ENCODE results near the gene IQCK. TPM values are rescaled to one million over a fixed set of nuclear protein-coding genes. Genes with fewer than 3 reads are reported as not detected.

Gene IQCK
- total RNA-seq, 2 experiments from 2014 or later = 0.66 to 0.82 TPM

DNA sequence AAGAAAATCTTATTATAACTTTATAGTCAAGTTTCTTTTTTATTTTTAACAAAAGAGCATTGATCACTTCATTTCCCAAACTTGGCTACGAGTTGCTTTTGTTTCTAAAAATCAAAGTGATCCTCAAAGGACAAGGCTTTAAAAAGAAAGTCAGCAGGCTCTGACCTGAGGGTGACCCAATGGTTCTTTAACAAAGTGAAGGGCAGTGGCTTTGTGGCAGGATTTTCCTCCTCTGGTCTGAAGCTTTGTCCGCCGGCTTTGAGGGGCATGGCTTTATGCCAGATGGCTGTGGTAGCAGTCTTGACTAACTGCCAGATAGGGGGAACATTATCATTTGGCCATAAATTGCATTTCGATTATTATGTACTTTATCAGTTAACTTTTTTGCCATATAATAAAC, 28.5 kb downstream of the IQCK start:
- CTCF ChIA-PET = no interaction called here
- no peaks in the 10 kb centered on the region for H3K36me3 Mint-ChIP-seq
- H3K9me3 Mint-ChIP-seq (ENCODE audit: low read depth) = no peaks in the 10 kb centered on the region
- H3K4me3 Mint-ChIP-seq = no peak overlapping the region
- H3K27ac Mint-ChIP-seq = no peak overlapping the region
- no peaks in the 10 kb centered on the region for H3K27me3 Mint-ChIP-seq
- no peaks in the 10 kb centered on the region for H3K4me1 Mint-ChIP-seq
- ATAC-seq (no peak), DNase-seq (no peak)

DNA sequence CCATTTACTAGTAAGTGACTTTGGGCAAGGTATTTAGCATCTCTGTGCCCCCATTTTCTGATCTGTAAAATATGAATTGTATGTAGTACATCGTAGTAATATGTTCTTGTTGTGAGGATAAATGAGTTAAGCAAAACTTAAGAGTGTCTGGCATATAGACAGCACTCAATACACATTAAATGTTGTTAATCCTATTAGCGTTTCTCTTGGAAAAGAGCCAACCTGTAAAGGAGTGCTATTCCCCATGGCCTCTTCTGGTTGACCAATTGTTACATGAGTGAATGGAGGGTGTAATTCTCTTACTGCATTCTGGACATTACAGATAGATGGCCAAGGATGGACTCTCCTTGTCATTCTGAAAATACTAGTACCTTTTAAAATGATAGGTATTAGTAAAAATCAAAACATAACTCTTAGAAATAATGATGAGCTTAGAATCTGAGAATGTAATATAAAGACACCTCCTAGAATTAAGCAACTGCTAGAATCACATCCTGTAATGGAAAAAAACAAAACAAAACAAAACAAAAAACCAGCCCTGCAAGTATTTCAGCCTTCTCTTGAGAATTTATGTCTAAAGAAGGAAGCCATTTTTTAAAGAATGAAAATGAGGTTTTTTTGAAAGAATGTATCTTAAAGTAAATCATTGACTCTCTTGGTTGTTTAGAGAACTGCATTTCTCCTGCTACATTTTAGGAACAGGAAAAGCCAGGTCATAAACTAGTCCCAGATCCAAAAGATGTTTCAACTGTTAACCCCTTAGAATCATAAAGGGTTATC, 30.5 kb downstream of the IQCK start:
- no peaks in the 10 kb centered on the region for H3K9me3 Mint-ChIP-seq (ENCODE audit: low read depth)
- ATAC-seq (no peak), DNase-seq (no peak)
- no peaks in the 10 kb centered on the region for H3K27me3 Mint-ChIP-seq
- CTCF ChIA-PET = interaction anchor here (1.0 kb wide), 1 partner anchor 18 kb away, joined by 3 read pairs; no protein-coding TSS in a partner anchor
- no peak overlapping the region for H3K27ac Mint-ChIP-seq
- no peak overlapping the region for H3K4me3 Mint-ChIP-seq
- H3K36me3 Mint-ChIP-seq = no peaks in the 10 kb centered on the region
- H3K4me1 Mint-ChIP-seq = no peaks in the 10 kb centered on the region

DNA sequence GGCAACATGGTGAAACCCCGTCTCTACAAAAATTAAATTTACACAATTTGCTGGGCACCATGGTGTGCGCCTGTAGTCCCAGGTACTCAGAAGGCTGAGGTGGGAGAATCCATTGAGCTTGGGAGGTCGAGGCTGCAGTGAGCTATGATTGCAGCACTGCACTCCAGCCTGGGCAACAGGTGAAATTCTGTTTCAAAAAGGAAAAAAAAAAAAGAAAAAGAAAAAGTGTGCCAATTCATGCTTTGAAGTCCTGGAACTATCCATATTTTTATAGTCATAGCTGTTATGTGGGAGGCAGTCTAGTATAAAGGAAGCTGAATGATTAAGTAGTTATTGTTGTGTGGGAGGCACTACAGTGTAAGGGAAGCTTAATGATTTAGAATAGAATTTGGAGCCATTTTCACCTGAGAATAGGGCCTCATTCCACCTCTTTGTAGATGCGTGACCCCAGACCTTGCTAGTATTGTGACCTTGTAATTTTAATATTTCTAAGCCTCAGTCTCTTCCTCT, 31.6 kb downstream of the IQCK start:
- H3K9me3 Mint-ChIP-seq (ENCODE audit: low read depth) = no peaks in the 10 kb centered on the region
- DNase-seq (no peak), ATAC-seq (no peak)
- H3K4me1 Mint-ChIP-seq = no peaks in the 10 kb centered on the region
- CTCF ChIA-PET = no interaction called here
- H3K36me3 Mint-ChIP-seq = no peaks in the 10 kb centered on the region
- H3K27ac Mint-ChIP-seq = no peak overlapping the region
- no peaks in the 10 kb centered on the region for H3K27me3 Mint-ChIP-seq
- no peak overlapping the region for H3K4me3 Mint-ChIP-seq

DNA sequence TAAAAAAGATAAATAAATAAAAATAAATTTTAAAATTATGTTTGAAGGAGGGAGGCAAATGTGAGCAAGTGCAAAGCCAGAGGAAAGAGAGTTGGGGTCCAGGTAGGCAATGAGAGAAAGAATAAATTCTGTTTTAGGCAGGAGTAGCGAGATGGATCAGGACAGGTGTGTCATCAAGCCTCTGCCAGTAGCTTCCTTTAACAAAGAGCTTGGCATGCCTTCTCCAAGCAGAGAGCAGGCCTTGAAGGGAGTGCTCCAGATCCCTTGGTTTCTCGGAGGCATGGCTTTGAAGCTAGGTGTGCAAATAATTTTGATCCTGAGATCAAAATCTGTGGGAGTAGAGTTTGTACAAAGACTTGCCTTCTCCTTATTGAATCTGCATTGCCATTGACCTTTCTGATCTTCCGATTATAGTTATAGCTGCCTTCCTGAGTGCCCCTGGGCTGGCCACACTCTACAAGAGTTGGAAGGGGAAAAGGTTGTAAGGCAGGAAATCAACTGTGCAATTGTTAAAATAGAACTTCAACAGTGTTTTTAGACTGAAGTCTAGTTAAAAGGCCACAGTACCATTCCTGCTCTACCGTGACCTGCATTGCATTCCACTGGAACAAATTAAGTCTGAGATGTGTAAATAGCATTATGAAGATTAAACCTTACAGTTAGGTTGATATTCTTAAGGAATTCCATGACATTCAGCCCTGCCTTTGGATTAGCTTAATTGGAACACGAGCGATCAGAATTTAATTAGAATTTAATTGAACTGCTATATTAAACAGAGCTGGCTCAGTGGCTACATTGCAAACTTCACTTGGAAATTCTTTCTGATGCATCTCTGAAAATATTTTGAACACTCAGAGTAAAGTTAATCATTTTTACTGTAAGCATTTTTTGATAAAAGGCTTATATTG, 33.7 kb downstream of the IQCK start:
- no peaks in the 10 kb centered on the region for H3K36me3 Mint-ChIP-seq
- H3K27ac Mint-ChIP-seq = no peak overlapping the region
- no peaks in the 10 kb centered on the region for H3K27me3 Mint-ChIP-seq
- no peaks in the 10 kb centered on the region for H3K4me1 Mint-ChIP-seq
- no peak overlapping the region for H3K4me3 Mint-ChIP-seq
- CTCF ChIA-PET = no interaction called here
- H3K9me3 Mint-ChIP-seq (ENCODE audit: low read depth) = no peaks in the 10 kb centered on the region
- DNase-seq (no peak), ATAC-seq (no peak)

DNA sequence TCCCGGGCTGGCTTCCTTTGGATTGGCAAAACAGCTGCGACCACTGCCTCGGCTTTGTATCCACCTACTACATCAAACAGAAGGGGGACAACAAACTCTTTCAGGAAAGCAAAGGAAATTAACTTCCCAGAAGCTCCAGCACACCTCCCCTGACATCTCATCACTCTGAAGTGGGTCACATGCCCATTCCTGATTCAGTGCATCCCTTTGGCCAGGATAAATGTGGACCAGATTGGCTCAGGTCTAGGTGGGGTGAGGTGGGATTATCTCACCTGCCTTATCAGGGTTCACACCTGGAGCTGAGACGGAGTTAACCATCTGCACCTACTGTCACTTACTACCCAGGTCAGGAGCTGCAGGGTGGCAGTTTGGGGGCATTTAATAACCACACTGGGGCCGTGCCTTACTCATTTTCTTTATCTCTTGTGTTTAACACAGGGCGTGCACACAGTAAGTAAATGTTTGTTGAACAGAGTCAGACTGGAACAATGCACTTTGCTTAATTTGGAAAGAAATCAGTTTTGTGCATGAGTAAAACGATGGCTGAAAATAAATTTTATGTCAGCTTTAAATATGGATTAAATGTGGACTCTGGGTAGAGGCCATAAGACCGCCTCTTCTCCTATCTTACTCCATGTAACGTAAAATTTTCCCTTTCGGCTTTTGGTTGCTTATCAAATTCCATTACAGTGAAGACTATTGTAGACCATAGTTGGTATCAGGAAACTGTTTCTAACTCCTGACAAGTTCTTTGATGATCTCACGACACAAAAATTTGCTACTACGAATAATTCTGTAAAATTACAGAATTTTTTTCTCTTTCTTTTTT, 36.0 kb downstream of the IQCK start:
- Mint-ChIP-seq H3K9me3 (ENCODE audit: low read depth) (no peaks in the 10 kb centered on the region), H3K27me3 (no peaks in the 10 kb centered on the region), H3K4me3 (no peak overlapping the region), H3K4me1 (no peaks in the 10 kb centered on the region), H3K27ac (no peak overlapping the region), H3K36me3 (no peaks in the 10 kb centered on the region)
- CTCF ChIA-PET = no interaction called here
- ATAC-seq (no peak), DNase-seq (no peak)

DNA sequence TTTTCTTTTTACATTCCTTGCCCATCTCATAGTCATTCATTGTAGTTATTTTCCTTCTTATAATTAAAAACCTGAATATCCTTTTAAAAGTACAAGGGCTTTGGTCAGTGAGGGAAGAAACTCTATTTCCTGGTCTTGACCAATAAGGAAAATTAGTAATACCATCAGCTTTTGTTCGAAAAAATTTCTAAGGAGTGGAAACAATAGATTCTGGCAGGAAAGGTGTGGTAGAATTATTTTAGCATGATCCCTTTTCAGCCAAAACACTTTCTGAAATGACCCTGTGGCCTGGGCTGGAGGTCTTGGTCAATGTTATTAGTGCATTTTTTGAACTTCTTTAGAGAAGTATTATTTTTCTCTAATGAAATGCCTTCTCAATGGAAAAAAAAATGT, 36.6 kb downstream of the IQCK start:
- H3K27ac Mint-ChIP-seq = no peak overlapping the region
- H3K9me3 Mint-ChIP-seq (ENCODE audit: low read depth) = no peaks in the 10 kb centered on the region
- no peaks in the 10 kb centered on the region for H3K4me1 Mint-ChIP-seq
- DNase-seq = no peak
- ATAC-seq = no peak
- no peak overlapping the region for H3K4me3 Mint-ChIP-seq
- CTCF ChIA-PET = no interaction called here
- H3K27me3 Mint-ChIP-seq = no peaks in the 10 kb centered on the region
- H3K36me3 Mint-ChIP-seq = no peaks in the 10 kb centered on the region

DNA sequence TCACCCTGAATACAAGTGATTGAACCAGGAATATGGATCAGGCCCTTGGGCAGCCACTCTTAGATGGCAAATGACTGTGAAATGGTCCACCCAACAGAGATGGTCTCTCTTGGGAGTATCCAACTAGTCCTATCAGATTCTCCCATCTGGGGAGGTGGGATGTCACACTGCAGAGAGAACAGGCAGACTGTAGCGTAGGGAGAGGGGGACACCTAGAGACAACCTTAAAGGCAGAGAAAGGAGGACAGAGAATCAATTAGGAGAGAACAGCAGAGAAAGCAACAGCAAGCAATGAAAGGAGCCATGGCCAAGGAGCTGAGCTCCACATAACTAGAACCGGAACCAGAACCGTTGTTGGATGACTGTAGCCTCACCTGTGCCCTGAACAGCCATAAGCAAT, 37.2 kb downstream of the IQCK start:
- Mint-ChIP-seq H3K27ac (no peak overlapping the region), H3K4me3 (no peak overlapping the region)

DNA sequence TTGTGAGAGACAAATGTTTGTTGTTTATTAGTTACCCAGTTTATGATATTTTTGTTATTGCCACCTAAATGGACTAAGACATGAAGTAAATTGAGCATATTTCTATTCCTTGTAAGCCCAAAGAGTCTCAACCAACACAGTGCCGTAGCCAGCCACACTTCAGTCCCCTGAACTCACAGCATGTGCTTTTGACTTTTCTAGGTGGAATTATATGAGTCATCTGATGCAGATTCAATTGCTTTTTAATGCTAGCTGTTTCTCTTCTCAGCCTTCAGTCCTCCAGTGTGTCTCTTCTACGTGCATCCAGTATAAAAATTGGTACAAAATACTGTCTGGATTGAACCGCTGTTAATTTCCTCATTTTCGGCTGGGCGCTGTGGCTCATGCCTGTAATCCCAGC, 39.0 kb downstream of the IQCK start:
- Mint-ChIP-seq H3K4me3 (no peak overlapping the region), H3K27me3 (no peaks in the 10 kb centered on the region), H3K36me3 (no peaks in the 10 kb centered on the region), H3K27ac (no peak overlapping the region), H3K4me1 (no peaks in the 10 kb centered on the region), H3K9me3 (ENCODE audit: low read depth) (no peaks in the 10 kb centered on the region)
- DNase-seq (no peak), ATAC-seq (no peak)
- CTCF ChIA-PET = no interaction called here

More for the DNA sequence above, 37.2 kb downstream of the IQCK start:
- ATAC-seq (no peak), DNase-seq (no peak)
- Mint-ChIP-seq H3K27me3 (no peaks in the 10 kb centered on the region), H3K4me1 (no peaks in the 10 kb centered on the region), H3K36me3 (no peaks in the 10 kb centered on the region), H3K9me3 (ENCODE audit: low read depth) (no peaks in the 10 kb centered on the region)
- CTCF ChIA-PET = no interaction called here

DNA sequence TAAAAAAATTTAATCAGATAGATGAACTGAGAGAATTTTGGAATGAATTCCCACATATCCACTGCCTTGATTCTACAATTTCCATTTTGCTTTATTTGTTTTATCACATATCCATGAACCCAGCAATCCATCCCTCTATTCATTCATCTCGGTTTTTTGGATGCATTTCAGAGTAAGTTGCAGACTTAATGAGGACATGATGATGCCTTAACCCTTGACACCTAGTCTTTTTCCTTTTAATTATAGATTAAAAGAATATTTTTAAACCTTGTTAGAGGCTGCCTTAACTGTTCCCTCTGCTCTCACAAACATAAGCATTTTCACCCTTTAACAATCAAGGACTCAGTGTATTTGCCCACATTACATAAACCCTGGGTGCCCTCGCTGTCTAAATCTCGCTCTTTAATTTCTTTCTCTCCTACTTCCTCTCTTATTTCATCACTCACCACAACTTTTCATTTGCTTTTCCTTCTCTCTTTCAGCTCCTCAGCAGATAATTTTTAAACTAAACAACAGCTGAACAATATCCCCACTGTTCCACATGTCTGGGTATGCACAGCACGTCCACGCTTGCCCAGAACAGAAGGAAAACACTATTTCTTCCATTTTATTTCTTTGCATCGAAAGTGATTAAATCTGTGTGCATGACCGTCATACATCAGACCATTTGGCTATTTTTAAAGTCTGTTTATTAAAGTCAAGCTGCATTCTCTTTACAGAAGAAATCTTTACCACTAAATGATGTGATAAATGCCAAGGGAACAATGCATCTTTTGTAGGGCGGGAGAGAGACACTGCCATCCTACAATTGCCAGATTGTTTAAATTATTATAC, 39.9 kb downstream of the IQCK start:
- Mint-ChIP-seq H3K9me3 (ENCODE audit: low read depth) (no peaks in the 10 kb centered on the region), H3K36me3 (no peaks in the 10 kb centered on the region), H3K27ac (no peak overlapping the region), H3K4me1 (no peaks in the 10 kb centered on the region), H3K27me3 (no peaks in the 10 kb centered on the region), H3K4me3 (no peak overlapping the region)
- CTCF ChIA-PET = interaction anchor here (0.8 kb wide), 1 partner anchor 85 kb away, joined by 3 read pairs; no protein-coding TSS in a partner anchor
- no peak for ATAC-seq
- no peak for DNase-seq

DNA sequence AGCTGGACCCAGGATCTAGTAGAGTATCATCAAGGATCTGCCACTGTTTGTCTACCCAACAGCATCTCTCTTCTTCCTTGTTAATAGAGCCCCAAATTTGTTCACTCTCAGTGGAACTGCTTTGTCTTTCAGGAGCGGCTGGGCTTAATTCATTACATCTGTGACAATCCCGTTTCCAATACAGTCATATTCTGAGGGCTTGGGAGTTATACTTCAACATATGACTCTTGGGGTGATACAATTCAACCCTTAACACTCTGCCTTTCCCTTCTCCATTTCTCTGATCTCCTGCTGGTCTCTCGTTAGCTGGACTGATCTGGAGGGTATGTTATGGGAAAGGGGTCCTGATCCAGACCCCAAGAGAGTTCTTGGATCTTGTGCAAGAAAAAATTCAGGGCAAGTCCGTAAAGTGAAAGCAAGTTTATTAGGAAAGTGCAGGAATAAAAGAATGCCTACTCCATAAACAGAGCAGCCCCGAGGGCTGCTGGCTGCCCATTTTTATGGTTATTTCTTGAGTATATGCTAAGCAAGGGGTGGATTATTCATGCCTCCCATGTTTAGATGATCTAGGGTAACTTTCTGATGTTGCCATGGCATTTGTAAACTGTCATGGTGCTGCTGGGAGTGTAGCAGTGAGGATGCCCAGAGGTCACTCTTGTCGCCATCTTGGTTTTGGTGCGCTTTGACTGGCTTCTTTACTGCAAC, 42.4 kb downstream of the IQCK start:
- Mint-ChIP-seq H3K27me3 (no peaks in the 10 kb centered on the region), H3K4me3 (no peak overlapping the region), H3K27ac (no peak overlapping the region), H3K9me3 (ENCODE audit: low read depth) (no peaks in the 10 kb centered on the region), H3K36me3 (no peaks in the 10 kb centered on the region), H3K4me1 (no peaks in the 10 kb centered on the region)
- DNase-seq (no peak), ATAC-seq (no peak)
- CTCF ChIA-PET = no interaction called here

DNA sequence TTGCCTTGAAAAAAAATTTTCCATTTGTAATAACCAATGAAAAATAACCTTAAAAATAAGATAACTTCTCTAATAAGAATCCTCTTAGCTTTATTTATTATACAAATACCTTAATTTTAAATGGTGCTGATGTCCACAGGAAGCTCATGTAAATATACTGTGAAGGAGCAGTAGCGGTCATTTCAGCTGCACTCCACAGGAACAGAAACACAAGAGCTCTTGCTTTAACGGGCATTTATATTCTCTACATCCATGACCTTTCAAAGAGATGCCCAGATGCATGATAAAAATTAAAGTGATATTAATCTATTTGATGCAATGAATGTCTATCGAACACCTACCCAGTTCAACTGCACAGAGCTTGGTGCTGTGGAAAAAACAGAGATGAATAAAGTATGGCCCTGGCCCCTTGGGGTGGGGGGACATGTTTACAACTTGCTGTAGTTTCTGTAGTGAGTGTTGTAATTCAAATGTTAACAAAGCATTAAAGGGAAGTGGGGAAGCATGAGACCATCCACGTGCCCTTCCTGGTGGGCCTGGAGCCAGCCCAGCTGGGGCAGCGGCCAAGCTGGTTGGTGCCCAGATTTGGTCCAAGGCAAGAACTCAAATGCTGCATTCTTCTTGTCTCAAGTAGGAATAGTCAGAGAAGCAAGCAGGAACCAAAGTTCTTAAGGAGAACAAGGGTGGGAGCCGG, 47.9 kb downstream of the IQCK start:
- Mint-ChIP-seq H3K4me3 (no peak overlapping the region), H3K27ac (no peak overlapping the region), H3K36me3 (no peaks in the 10 kb centered on the region), H3K9me3 (ENCODE audit: low read depth) (no peaks in the 10 kb centered on the region), H3K4me1 (no peaks in the 10 kb centered on the region), H3K27me3 (no peaks in the 10 kb centered on the region)
- ATAC-seq = no peak
- CTCF ChIA-PET = interaction anchor here (1.1 kb wide), 1 partner anchor 18 kb away, joined by 3 read pairs; no protein-coding TSS in a partner anchor
- no peak for DNase-seq

DNA sequence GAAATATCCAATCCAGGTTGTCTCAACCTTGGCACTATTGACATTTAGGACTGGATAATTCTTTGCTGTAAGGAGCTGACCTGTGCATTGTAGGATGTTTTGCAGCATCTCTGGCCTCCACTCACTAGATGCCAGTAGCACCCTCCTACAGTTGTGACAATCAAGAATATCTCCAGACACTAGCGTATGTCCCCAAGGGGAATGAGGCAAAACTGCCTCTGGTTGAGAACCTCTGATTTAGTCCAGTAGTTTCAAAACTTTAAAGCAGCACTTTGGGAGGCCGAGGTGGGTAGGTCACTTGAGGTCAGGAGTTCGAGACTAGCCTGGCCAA, 48.4 kb downstream of the IQCK start:
- Mint-ChIP-seq H3K4me1 (no peaks in the 10 kb centered on the region), H3K36me3 (no peaks in the 10 kb centered on the region), H3K9me3 (ENCODE audit: low read depth) (no peaks in the 10 kb centered on the region), H3K27me3 (peaks cover under 1% of the 10 kb centered on the region), H3K27ac (no peak overlapping the region), H3K4me3 (no peak overlapping the region)
- DNase-seq (no peak), ATAC-seq (no peak)
- CTCF ChIA-PET = interaction anchor here (1.1 kb wide), 1 partner anchor 18 kb away, joined by 3 read pairs; no protein-coding TSS in a partner anchor
